Parathyroid adenoma (tissue), 2 donors: ENCODE data around the gene SSX4B.
"Not testable (repeated sequence)": the region's sequence is repeated elsewhere in the genome, so short reads cannot be mapped to it uniquely, and the experiment has no call there.

Experiments
- H2AFZ ChIP-seq: fragments of 300-600 bp; sonication (generic); one replicate; pipeline ENCODE4 v1.7.0; 2017; ENCODE audit warnings: antibody characterized with exemption, mild to moderate bottlenecking
- H3K27ac ChIP-seq: fragments of 300-600 bp; sonication (generic); one replicate; pipeline ENCODE4 v1.7.0; 2017
- H3K27me3 ChIP-seq: fragments of 300-600 bp; sonication (generic); one replicate; pipeline ENCODE4 v1.7.0; 2017; ENCODE audit warnings: low read length; ENCODE audit not compliant: control insufficient read depth, insufficient read depth
- H3K36me3 ChIP-seq: fragments of 300-600 bp; sonication (generic); one replicate; pipeline ENCODE4 v1.7.0; 2017; ENCODE audit warnings: low read length; ENCODE audit not compliant: control insufficient read depth, insufficient read depth
- H3K4me1 ChIP-seq: fragments of 300-600 bp; sonication (generic); one replicate; pipeline ENCODE4 v1.7.0; 2017; ENCODE audit warnings: control low read depth
- H3K4me2 ChIP-seq: fragments of 300-600 bp; sonication (generic); one replicate; pipeline ENCODE4 v1.7.0; 2017; ENCODE audit warnings: low read length
- H3K4me3 ChIP-seq: fragments of 300-600 bp; sonication (generic); one replicate; pipeline ENCODE4 v1.7.0; 2017; ENCODE audit warnings: low read depth, low read length
- H3K79me2 ChIP-seq: fragments of 300-600 bp; sonication (generic); one replicate; pipeline ENCODE4 v1.7.0; 2017; ENCODE audit warnings: control low read depth
- H3K9ac ChIP-seq: fragments of 300-600 bp; sonication (generic); one replicate; pipeline ENCODE4 v1.7.0; 2017; ENCODE audit warnings: mild to moderate bottlenecking
- H3K9me3 ChIP-seq: fragments of 300-600 bp; sonication (generic); one replicate; pipeline ENCODE4 v1.7.0; 2017; ENCODE audit warnings: low read length; ENCODE audit not compliant: control insufficient read depth
- CTCF ChIP-seq: fragments of 300-600 bp; sonication (generic); IDR thresholded peaks from one replicate; pipeline ENCODE4 v1.7.0; 2017; ENCODE audit warnings: antibody characterized with exemption, mild to moderate bottlenecking
- donor health status: primary hyperparathyroidism.

The SSX4B gene

GRCh38 chrX:48411860-48412259 is at the start of gene SSX4B:
Gene SSX4B, minus strand, starts transcription at chrX:48411960. Its CDS starts 588 bp downstream, at chrX:48411372.
- not testable (repeated sequence) for H3K4me2 ChIP-seq, H3K4me3 ChIP-seq, H3K9me3 ChIP-seq, H3K79me2 ChIP-seq, H3K36me3 ChIP-seq, H2AFZ ChIP-seq, H3K9ac ChIP-seq, H3K4me1 ChIP-seq, H3K27ac ChIP-seq, H3K27me3 ChIP-seq

GRCh38 chrX:48460606-48461005 is 48.8 kb upstream of the SSX4B start:
- H3K4me1 ChIP-seq, result no peaks in the 10 kb centered on the region
- no peak overlapping the region for H3K27ac ChIP-seq
- H3K79me2 ChIP-seq, result no peaks in the 10 kb centered on the region
- no peaks in the 10 kb centered on the region for H3K9me3 ChIP-seq
- no peak overlapping the region for H3K4me3 ChIP-seq
- no peak overlapping the region for H3K9ac ChIP-seq
- no peak overlapping the region for H2AFZ ChIP-seq
- H3K36me3 ChIP-seq, result no peaks in the 10 kb centered on the region
- no peaks in the 10 kb centered on the region for H3K27me3 ChIP-seq
- no peak overlapping the region for H3K4me2 ChIP-seq
- TF ChIP-seq CTCF, result no peak

- no peaks in the 10 kb centered on the region for H3K9me3 ChIP-seq
- no peak overlapping the region for H3K4me2 ChIP-seq
- no peak overlapping the region for H3K4me3 ChIP-seq
- no peak overlapping the region for H3K9ac ChIP-seq
- no peak for TF ChIP-seq CTCF
- H3K4me1 ChIP-seq, result no peaks in the 10 kb centered on the region
- H3K36me3 ChIP-seq, result no peaks in the 10 kb centered on the region
- H3K79me2 ChIP-seq, result no peaks in the 10 kb centered on the region
- no peaks in the 10 kb centered on the region for H3K27me3 ChIP-seq
- no peak overlapping the region for H2AFZ ChIP-seq
- H3K27ac ChIP-seq, result no peak overlapping the region
Observed at GRCh38 chrX:48460031-48460430, 48.3 kb upstream of the SSX4B start.

GRCh38 chrX:48459483-48459882 is 47.7 kb upstream of the SSX4B start:
- H2AFZ ChIP-seq, result no peak overlapping the region
- H3K27ac ChIP-seq, result no peak overlapping the region
- no peaks in the 10 kb centered on the region for H3K79me2 ChIP-seq
- H3K4me1 ChIP-seq, result no peaks in the 10 kb centered on the region
- H3K9me3 ChIP-seq, result no peaks in the 10 kb centered on the region
- no peak overlapping the region for H3K9ac ChIP-seq
- H3K4me2 ChIP-seq, result no peak overlapping the region
- no peaks in the 10 kb centered on the region for H3K27me3 ChIP-seq
- no peak for TF ChIP-seq CTCF
- no peak overlapping the region for H3K4me3 ChIP-seq
- H3K36me3 ChIP-seq, result no peaks in the 10 kb centered on the region

- no peaks in the 10 kb centered on the region for H3K4me1 ChIP-seq
- H3K4me2 ChIP-seq, result no peak overlapping the region
- H3K9ac ChIP-seq, result no peak overlapping the region
- no peak overlapping the region for H2AFZ ChIP-seq
- H3K27me3 ChIP-seq, result no peaks in the 10 kb centered on the region
- no peaks in the 10 kb centered on the region for H3K79me2 ChIP-seq
- TF ChIP-seq CTCF, result no peak
- H3K9me3 ChIP-seq, result no peaks in the 10 kb centered on the region
- no peak overlapping the region for H3K4me3 ChIP-seq
- H3K27ac ChIP-seq, result no peak overlapping the region
- no peaks in the 10 kb centered on the region for H3K36me3 ChIP-seq
Observed at GRCh38 chrX:48458711-48459110, 47.0 kb upstream of the SSX4B start.
